Lung (tissue), 14 donors: ENCODE measurements around the gene PRAMEF14. TPM values are rescaled to one million over a fixed set of nuclear protein-coding genes. Genes with fewer than 3 reads are reported as not detected.
"Not testable (repeated sequence)": the region's sequence is repeated elsewhere in the genome, so short reads cannot be mapped to it uniquely, and the experiment has no call there.

Source experiments
- ATAC-seq: fragments of 200-7000 bp; cut with Tn5 transposase; one replicate; pipeline ENCODE4 v1.9.1; 2020; ENCODE audit warnings: moderate number of reproducible peaks; ENCODE audit not compliant: insufficient read depth, low FRiP score
- DNase-seq, 3 donors: peaks; one replicate each; pipeline ENCODE4 v3.0.0-alpha.2; 2013 to 2017
- H3K27ac ChIP-seq, 2 donors: one replicate each; pipeline ENCODE4 v1.5.1; 2013; ENCODE audit warnings: mild to moderate bottlenecking in 2 of 2, moderate library complexity in 2 of 2, control low read depth in 1 of 2, inconsistent platforms in 1 of 2, low read depth in 1 of 2, low read length in 1 of 2
- H3K27me3 ChIP-seq, 3 donors: one replicate each; pipeline ENCODE4 v1.5.1; 2013; ENCODE audit warnings: low read length in 2 of 3; ENCODE audit not compliant: control insufficient read depth in 3 of 3, insufficient read depth in 3 of 3
- H3K36me3 ChIP-seq, 4 donors: one replicate each; pipeline ENCODE4 v1.5.1; 2013; ENCODE audit warnings: low read length in 4 of 4, mild to moderate bottlenecking in 1 of 4, moderate library complexity in 1 of 4; ENCODE audit not compliant: control insufficient read depth in 4 of 4, insufficient read depth in 4 of 4
- H3K4me1 ChIP-seq, 5 donors: one replicate each; pipeline ENCODE4 v1.5.1; 2013; ENCODE audit warnings: low read length in 5 of 5, mild to moderate bottlenecking in 2 of 5, moderate library complexity in 1 of 5; ENCODE audit not compliant: control insufficient read depth in 5 of 5, insufficient read depth in 5 of 5
- H3K4me3 ChIP-seq: one replicate; pipeline ENCODE4 v1.5.1; 2013; ENCODE audit warnings: mild to moderate bottlenecking, control low read depth, moderate library complexity
- H3K9ac ChIP-seq, 2 donors: one replicate each; pipeline ENCODE4 v1.5.1; 2013; ENCODE audit warnings: low read length in 2 of 2, control low read depth in 1 of 2; ENCODE audit not compliant: insufficient read depth in 1 of 2
- H3K9me3 ChIP-seq, 4 donors: one replicate each; pipeline ENCODE4 v1.5.1; 2013; ENCODE audit warnings: low read length in 3 of 4, mild to moderate bottlenecking in 1 of 4, moderate library complexity in 1 of 4; ENCODE audit not compliant: control insufficient read depth in 4 of 4, insufficient read depth in 3 of 4
- WGBS, 2 donors: extraction: QIAGEN DNeasy Blood & Tissue Kit; methylation state at CpG; one replicate each; pipeline ENCODE4 v1.1.7; 2013; 5-methylcytosine and 5-hydroxymethylcytosine counted together
- long read RNA-seq, 5 donors: transcript quantifications; one replicate each; lab custom pipeline, GENCODE V29; 2026
- polyA plus RNA-seq, 2 donors: library from polyadenylated mRNA; stranded (reverse); fragments of 200-250 nt; gene quantifications; one replicate each; pipeline ENCODE4 v1.2.1, GENCODE V29; 2013
- total RNA-seq, 2 donors: library from RNA; depleted of rRNA in 1 of 2; stranded (reverse); fragments of >200 nt in 1 of 2; gene quantifications; one replicate each; pipeline ENCODE4 v1.2.1, GENCODE V29; 2014 to 2021
- donor health status: Bipolar disorder and iron deficiency.
- donor health status: healthy.
- donor health status: DM: yes; HTN: yes; CAD: no.

PRAMEF14 gene
- total RNA-seq = not detected
- polyA plus RNA-seq = not detected
- long read RNA-seq, donor 1 = 0 reads
- long read RNA-seq, donor 2 = 0 reads
- long read RNA-seq, donor 3 = 0 reads
- long read RNA-seq, donor 4 = 0 reads
- long read RNA-seq, donor 5 = 0 reads

DNA sequence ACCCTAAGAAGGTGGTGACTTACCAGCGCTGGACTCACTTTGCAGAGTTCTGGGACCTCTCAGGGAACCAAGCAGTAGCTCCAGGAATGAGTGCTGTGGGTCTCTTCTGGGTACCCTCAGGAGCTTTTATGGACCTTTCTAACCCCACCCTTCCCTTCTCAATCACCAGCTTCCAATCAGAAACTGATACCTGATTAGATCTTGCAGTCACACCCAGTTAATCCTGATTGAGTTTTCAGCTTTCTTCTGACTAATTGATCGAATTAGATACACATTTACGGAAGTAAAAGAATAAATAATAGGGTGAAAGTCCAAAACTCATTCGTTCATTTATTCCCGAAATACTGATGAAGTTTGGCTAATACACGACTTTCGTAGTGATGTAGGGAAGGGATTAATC lies at the start of gene PRAMEF14:
Gene PRAMEF14 (minus strand): TSS at position 101 of the 400 bp plus-strand sequence. CDS start 1,820 bp downstream, outside the sequence.
- not testable (repeated sequence) for H3K4me1 ChIP-seq, H3K36me3 ChIP-seq, H3K9me3 ChIP-seq, DNase-seq, H3K27ac ChIP-seq, ATAC-seq, H3K27me3 ChIP-seq, H3K4me3 ChIP-seq, H3K9ac ChIP-seq
- 65 to 76% methylated on average over 7 of the region's 7 CpGs for WGBS, 2 donors

- 95 to 96% methylated on average over 22 of the region's 22 CpGs for WGBS, 2 donors
- H3K27me3 ChIP-seq, H3K9ac ChIP-seq, H3K4me3 ChIP-seq, H3K27ac ChIP-seq, H3K36me3 ChIP-seq, H3K9me3 ChIP-seq, ATAC-seq, DNase-seq, H3K4me1 ChIP-seq: not testable (repeated sequence)
These were observed 48.4 kb upstream of the PRAMEF14 start for GRCh38 chr1:13395311-13395710.

DNA sequence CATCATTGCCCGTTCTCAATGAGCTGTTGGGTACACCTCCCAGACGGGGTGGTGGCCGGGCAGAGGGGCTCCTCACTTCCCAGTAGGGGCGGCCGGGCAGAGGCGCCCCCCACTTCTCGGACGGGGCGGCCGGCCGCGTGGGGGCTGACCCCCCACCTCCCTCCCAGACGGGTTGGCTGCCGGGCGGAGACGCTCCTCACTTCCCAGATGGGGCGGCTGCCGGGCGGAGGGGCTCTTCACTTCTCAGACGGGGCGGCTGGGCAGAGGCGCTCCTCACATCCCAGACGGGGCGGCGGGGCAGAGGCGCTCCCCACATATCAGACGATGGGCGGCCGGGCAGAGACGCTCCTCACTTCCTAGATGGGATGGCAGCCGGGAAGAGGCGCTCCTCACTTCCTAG lies 47.8 kb upstream of the PRAMEF14 start:
- not testable (repeated sequence) for H3K4me1 ChIP-seq, H3K27ac ChIP-seq, ATAC-seq, DNase-seq, H3K9me3 ChIP-seq, H3K9ac ChIP-seq, H3K36me3 ChIP-seq, H3K4me3 ChIP-seq, H3K27me3 ChIP-seq
- 94 to 96% methylated on average over 31 to 32 of the region's 32 CpGs for WGBS, 2 donors

DNA sequence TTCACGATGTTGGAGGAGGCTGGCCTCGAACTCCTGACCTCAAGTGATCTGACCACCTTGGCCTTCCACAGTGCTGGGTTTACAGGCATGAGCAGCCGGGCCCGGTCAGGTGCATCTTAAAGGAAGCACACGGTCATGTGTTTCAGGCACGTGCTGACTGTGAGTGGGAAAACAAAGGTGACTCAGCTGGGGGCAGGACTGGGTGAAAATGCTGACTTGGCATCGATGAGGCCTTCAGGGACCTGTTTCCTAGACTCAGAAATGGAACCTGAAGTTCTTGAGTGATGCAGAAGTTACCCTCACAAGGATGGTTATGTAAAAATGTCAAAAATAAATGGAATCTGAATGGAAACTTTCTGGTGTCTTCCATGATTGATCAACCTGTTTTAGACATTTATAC lies 46.1 kb upstream of the PRAMEF14 start:
- not testable (repeated sequence) for ATAC-seq, H3K9me3 ChIP-seq, H3K27ac ChIP-seq, H3K9ac ChIP-seq, H3K27me3 ChIP-seq, H3K4me3 ChIP-seq, H3K36me3 ChIP-seq, DNase-seq, H3K4me1 ChIP-seq
- 80% methylated on average over 7 of the region's 7 CpGs for WGBS, 2 donors

DNA sequence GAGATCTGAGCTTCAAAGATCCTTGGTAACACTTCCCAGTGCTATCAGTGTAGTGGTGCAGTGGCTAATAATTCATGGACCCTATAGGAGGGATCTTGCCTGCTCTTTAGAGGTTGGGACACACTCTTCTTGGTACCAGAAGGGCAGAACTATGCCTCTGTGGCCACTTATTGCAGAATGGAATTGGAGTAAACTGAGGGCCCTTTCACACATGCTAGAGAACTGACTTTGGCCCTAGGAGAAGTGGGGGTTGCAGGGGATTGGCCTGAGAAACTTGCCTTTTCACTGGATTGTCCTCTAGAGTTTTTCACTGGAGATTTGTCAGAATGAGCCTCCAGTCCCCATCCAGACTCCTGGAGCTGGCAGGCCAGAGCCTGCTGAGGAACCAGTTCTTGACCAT lies 42.4 kb upstream of the PRAMEF14 start, which contains the start of gene PRAMEF17:
Gene PRAMEF17 (plus strand): TSS at position 301 of the 400 bp plus-strand sequence. CDS start 26 bp downstream, at position 327.
- H3K4me3 ChIP-seq, DNase-seq, H3K27ac ChIP-seq, H3K27me3 ChIP-seq, H3K9ac ChIP-seq, H3K36me3 ChIP-seq, H3K4me1 ChIP-seq, ATAC-seq, H3K9me3 ChIP-seq: not testable (repeated sequence)

GRCh38 chr1:13380380-13380779 lies 33.4 kb upstream of the PRAMEF14 start:
- H3K9ac ChIP-seq, H3K27me3 ChIP-seq: not testable (repeated sequence)
- 69 to 89% methylated on average over 3 of the region's 3 CpGs for WGBS, 2 donors

DNA sequence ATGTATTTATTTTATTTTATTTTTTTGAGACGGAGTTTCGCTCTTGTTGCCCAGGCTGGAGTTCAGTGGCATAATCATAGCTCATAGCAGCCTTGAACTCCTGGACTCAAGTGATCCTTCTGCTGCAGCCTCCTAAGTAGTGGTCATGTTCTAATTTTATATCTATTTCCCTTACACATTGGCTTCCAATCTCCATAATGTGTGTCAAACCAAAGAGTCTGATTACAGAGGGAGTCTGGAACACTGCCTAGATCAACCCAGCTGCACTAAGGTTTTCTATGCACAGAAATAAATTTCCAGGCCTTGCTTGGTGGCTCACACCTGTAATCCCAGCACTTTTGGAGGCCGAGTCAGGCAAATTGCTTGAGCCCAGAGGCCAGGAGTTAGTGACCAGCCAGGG lies 32.0 kb upstream of the PRAMEF14 start:
- DNase-seq, H3K9me3 ChIP-seq, H3K27me3 ChIP-seq, ATAC-seq, H3K36me3 ChIP-seq, H3K9ac ChIP-seq, H3K4me1 ChIP-seq, H3K4me3 ChIP-seq, H3K27ac ChIP-seq: not testable (repeated sequence)
- WGBS, 2 donors = 79 to 83% methylated on average over 3 of the region's 3 CpGs

More at GRCh38 chr1:13380380-13380779, 33.4 kb upstream of the PRAMEF14 start:
- not testable (repeated sequence) for H3K9me3 ChIP-seq, H3K27ac ChIP-seq, H3K4me1 ChIP-seq, DNase-seq, H3K4me3 ChIP-seq, H3K36me3 ChIP-seq, ATAC-seq

- peak in 1 of 3 donors; percentile 1 for DNase-seq
- ATAC-seq, H3K9me3 ChIP-seq, H3K36me3 ChIP-seq, H3K27me3 ChIP-seq, H3K9ac ChIP-seq, H3K4me1 ChIP-seq, H3K4me3 ChIP-seq, H3K27ac ChIP-seq: not testable (repeated sequence)
- WGBS, 2 donors = 80 to 92% methylated on average over 3 of the region's 4 CpGs
These were observed 21.6 kb upstream of the PRAMEF14 start for GRCh38 chr1:13368544-13368943.
